ENCODE data around the gene BAMBI.

DNA sequence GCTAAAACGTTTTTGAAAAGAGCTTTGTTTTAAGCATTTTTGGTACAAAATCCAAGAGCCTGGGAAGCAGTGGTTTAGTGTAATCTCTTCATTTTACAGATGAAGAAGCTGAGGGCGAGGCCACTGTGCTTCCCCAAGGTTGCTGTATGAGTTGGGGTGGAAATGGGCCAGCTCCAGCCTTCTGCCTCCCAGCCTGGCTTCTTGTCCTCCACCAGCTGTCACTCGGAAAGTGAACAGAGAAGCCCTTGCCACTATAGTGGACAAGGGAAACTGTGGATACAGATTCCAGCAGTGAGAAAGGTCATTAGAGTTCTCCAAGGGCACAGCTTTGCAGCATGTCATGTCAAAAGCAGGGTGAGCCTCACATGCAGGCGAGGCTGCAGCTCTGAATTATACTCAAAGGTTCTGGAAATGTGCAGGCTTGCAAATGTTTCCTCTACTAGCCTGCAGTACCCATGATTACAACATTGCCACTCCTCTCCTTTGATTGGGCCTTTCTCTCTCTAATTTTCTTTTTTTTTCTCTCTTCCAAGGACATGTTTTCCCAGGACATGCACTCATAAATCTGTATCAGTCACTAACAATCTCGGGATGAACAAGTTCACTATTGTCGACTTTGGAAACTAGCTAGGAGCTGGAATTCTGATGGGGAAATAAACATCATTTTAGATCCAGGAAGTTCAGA is 33.0 kb downstream of the BAMBI start:
- TF ChIP-seq CTCF (IDR thresholded peaks at IDR 0.05) (no peak), POLR2A (IDR thresholded peaks at IDR 0.05) (no peak)

All from uterus (tissue), 2 donors.